NOMO-1 treated with DMSO at 0.1 percent for 48 hours (cell line): Measurements from ENCODE around the gene CASQ1.

Source experiments
- DNase-seq: peaks from one replicate; lab custom pipeline; 2025; ENCODE audit not compliant: unreplicated experiment; lab: John Stamatoyannopoulos, UW

CASQ1 gene

GRCh38 chr1:160224606-160225005, 34.2 kb downstream of the CASQ1 start:
- no peak for DNase-seq

GRCh38 chr1:160225345-160225744, 35.0 kb downstream of the CASQ1 start:
- no peak for DNase-seq

DNA sequence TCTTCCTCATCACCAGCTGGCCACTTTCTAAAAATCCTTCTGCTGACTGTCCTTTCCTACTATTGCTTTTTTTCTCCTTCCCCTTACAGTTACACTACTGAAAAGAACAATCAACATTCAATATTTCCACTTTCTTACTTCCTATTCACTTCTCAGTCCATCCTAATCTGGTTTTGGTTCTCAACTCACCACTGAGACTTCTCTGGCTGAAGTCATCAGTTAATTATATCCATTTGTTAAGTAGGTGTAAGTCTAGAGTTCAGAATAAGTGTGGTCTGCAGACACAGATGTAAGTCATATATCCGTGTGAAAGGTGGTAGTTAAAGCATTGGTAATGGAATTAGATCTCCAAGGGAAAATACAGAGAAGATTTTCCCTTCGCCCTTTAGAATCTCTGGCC, 36.2 kb downstream of the CASQ1 start:
- DNase-seq: no peak

GRCh38 chr1:160227034-160227433, 36.7 kb downstream of the CASQ1 start:
- DNase-seq: no peak

- DNase-seq: no peak
Measured at GRCh38 chr1:160227561-160227960, 37.2 kb downstream of the CASQ1 start.

DNA sequence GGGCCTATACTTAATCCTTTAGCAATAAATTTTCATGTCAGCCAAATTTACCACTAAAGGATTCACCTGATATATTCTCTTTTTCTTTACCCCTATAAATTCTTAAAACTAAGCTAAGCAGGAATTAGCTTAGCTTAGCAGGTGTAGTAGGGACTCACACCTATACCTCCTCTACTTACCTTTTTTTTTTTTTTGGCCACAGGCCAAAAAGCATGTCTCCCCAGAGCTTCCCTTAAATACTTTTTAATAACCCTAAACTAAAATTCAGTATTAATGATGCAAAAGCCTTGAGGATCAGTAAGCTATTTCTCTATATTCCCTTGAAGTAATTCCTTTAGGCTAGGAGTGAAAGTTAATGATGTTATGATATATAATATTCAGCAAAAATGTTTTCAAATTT, 38.1 kb downstream of the CASQ1 start:
- no peak for DNase-seq

- DNase-seq: no peak
Measured at GRCh38 chr1:160232911-160233310, 42.5 kb downstream of the CASQ1 start.

DNA sequence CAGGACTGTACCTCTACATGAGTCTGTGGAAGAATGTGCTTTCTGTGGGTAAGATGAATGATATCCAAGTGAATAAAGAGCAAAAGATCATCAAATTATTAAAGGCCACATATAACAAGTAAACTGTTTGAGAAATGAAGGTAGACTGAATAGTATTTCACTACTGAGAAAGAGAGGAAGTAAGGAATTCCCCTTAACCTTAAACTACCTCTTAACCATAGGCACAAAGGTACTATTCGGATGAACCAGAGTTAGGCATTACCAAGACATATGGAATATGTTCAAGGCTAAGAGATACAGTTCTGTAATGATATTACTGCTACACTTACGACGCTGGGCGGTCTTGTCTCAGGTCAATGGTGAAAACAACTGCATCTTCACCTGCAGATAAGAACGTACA, 46.4 kb downstream of the CASQ1 start:
- DNase-seq: no peak

GRCh38 chr1:160237558-160237957, 47.2 kb downstream of the CASQ1 start:
- no peak for DNase-seq

DNA sequence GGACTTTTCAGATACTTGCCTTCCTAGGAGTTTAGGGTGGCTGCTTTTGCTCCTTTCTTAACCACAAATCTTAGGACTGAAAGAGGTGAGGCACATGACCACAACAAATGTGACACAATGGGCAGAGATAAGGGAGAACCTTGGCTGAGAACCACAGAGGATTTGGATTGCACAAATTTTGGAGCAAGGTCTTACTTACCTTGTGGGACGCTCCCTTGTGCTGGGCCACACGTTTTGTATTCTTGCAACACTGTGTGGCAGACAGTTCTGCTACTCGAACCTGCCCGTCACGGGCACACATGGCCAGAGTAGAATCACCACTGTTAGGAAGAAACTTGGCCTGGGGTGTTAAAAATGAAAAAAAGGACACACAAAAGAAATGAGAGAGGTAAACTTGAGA, 48.0 kb downstream of the CASQ1 start:
- no peak for DNase-seq

DNA sequence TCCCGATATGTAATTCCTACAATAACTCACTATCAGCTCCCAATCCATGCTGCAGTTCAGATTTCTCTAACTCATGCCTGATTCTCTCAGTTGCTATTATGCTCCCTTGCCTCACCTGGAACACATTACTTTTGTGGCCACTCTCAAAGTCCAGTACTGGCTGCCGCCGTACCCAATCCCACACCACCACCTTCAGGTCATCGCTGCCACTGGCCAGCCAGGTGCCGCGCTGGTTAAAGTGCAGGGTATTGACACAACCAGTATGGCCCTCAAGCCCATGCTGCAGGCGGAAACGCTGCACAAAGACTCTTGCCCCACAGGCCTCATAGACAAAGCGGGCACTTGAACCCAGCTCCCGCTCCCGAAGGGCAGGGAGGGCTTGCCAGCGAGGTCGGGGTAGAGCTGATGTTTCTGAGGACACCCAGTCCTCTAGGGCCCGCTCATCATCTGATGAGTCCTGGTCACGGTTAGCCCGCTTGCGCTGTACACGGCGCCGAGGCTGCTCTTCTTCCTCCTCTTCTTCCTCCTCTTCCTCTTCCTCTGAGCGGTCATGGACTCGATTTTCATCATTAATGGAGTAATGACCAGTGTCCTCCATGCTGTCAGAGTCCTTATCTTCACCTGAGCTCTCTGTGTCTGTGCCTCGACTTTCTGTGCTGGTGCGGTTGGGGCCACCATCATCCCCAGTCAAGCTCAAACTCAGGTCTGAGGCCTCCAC, 49.4 kb downstream of the CASQ1 start:
- no peak for DNase-seq

GRCh38 chr1:160243767-160244166, 53.4 kb downstream of the CASQ1 start:
- no peak for DNase-seq

DNA sequence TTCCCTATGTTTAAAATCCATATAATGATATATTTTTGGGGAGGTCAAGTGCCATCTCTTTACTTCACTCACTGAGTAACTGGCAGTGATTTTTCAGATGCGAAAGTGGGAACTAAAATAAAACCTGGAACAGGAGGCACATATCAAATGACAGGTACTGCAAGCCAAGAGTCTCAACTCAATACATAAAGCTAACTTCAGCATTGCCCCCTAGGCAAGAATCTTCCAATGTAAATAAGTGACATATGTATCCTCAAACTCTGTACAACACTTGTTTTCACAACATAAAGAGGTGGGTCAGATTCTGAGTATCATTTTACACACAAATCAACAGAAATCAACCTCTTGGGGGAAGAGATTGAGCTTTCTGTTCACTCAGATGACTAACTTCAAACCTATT, 53.8 kb downstream of the CASQ1 start:
- DNase-seq: no peak

GRCh38 chr1:160245434-160245833, 55.1 kb downstream of the CASQ1 start:
- DNase-seq: no peak

- DNase-seq: no peak
Measured at GRCh38 chr1:160247053-160247452, 56.7 kb downstream of the CASQ1 start.

- DNase-seq: no peak
Measured at GRCh38 chr1:160251011-160251410, 60.6 kb downstream of the CASQ1 start.
